Dendritic cell treated with granulocyte-macrophage colony-stimulating factor and Interleukin-4, amounts not matched to agents 40 ng/mL and 50 ng/mL, for 4 days (primary cell): ENCODE data around the gene FADD.

ENCODE experiments used
- H3K27ac Mint-ChIP-seq: one replicate; pipeline ENCODE4 v1.8.0; 2022; ENCODE audit warnings: mild to moderate bottlenecking, mixed read lengths
- H3K27me3 Mint-ChIP-seq: one replicate; pipeline ENCODE4 v1.8.0; 2022; ENCODE audit warnings: mild to moderate bottlenecking, mixed read lengths
- H3K36me3 Mint-ChIP-seq: one replicate; pipeline ENCODE4 v1.8.0; 2022; ENCODE audit warnings: low read depth, mixed read lengths
- H3K4me1 Mint-ChIP-seq: one replicate; pipeline ENCODE4 v1.8.0; 2022; ENCODE audit warnings: low read depth, mixed read lengths
- H3K4me3 Mint-ChIP-seq: one replicate; pipeline ENCODE4 v1.8.0; 2022; ENCODE audit warnings: mild to moderate bottlenecking, moderate library complexity, mixed read lengths
- H3K9me3 Mint-ChIP-seq: one replicate; pipeline ENCODE4 v1.8.0; 2022; ENCODE audit warnings: mixed read lengths
- intact Hi-C: fragments of 100-400 bp; cut with micrococcal nuclease; formaldehyde crosslinking; loops from one replicate; pipeline ENCODE4 v1.15.0; 2022

FADD gene

GRCh38 chr11:70225681-70226177, 22.6 kb downstream of the FADD start:
- no peak overlapping the region for H3K27ac Mint-ChIP-seq
- H3K4me3 Mint-ChIP-seq: no peak overlapping the region
- peaks cover 19% of the 10 kb centered on the region for H3K27me3 Mint-ChIP-seq
- H3K9me3 Mint-ChIP-seq: no peaks in the 10 kb centered on the region
- intact Hi-C loops: no loop called here
- no peaks in the 10 kb centered on the region for H3K4me1 Mint-ChIP-seq
- H3K36me3 Mint-ChIP-seq: no peaks in the 10 kb centered on the region

GRCh38 chr11:70226183-70226582, 23.1 kb downstream of the FADD start:
- Mint-ChIP-seq H3K27ac (no peak overlapping the region), H3K9me3 (no peaks in the 10 kb centered on the region), H3K36me3 (no peaks in the 10 kb centered on the region), H3K4me1 (no peaks in the 10 kb centered on the region), H3K27me3 (peaks cover 19% of the 10 kb centered on the region), H3K4me3 (no peak overlapping the region)
- intact Hi-C loops: no loop called here

- H3K9me3 Mint-ChIP-seq: no peaks in the 10 kb centered on the region
Measured at GRCh38 chr11:70226967-70227366, 23.9 kb downstream of the FADD start.

GRCh38 chr11:70229737-70230136, 26.6 kb downstream of the FADD start:
- Mint-ChIP-seq H3K27me3 (peaks cover 14% of the 10 kb centered on the region), H3K4me1 (no peaks in the 10 kb centered on the region), H3K4me3 (no peak overlapping the region), H3K36me3 (no peaks in the 10 kb centered on the region), H3K27ac (no peak overlapping the region), H3K9me3 (no peaks in the 10 kb centered on the region)
- intact Hi-C loops: no loop called here

More at GRCh38 chr11:70226967-70227366, 23.9 kb downstream of the FADD start:
- Mint-ChIP-seq H3K36me3 (no peaks in the 10 kb centered on the region), H3K27ac (no peak overlapping the region), H3K4me3 (no peak overlapping the region), H3K27me3 (peaks cover 19% of the 10 kb centered on the region), H3K4me1 (no peaks in the 10 kb centered on the region)
- intact Hi-C loops: no loop called here

GRCh38 chr11:70230151-70230839, 27.2 kb downstream of the FADD start:
- Mint-ChIP-seq H3K4me3 (no peak overlapping the region), H3K9me3 (no peaks in the 10 kb centered on the region), H3K27me3 (peaks cover 8% of the 10 kb centered on the region), H3K36me3 (no peaks in the 10 kb centered on the region), H3K4me1 (no peaks in the 10 kb centered on the region), H3K27ac (no peak overlapping the region)
- intact Hi-C loops: no loop called here

- no peak overlapping the region for H3K4me3 Mint-ChIP-seq
- H3K9me3 Mint-ChIP-seq: no peaks in the 10 kb centered on the region
- intact Hi-C loops: no loop called here
- no peaks in the 10 kb centered on the region for H3K36me3 Mint-ChIP-seq
- H3K27ac Mint-ChIP-seq: no peak overlapping the region
- peaks cover 5% of the 10 kb centered on the region for H3K27me3 Mint-ChIP-seq
- H3K4me1 Mint-ChIP-seq: no peaks in the 10 kb centered on the region
Measured at GRCh38 chr11:70230840-70231710, 28.0 kb downstream of the FADD start.

- no peaks in the 10 kb centered on the region for H3K36me3 Mint-ChIP-seq
- H3K4me1 Mint-ChIP-seq: no peaks in the 10 kb centered on the region
- intact Hi-C loops: no loop called here
- no peaks in the 10 kb centered on the region for H3K9me3 Mint-ChIP-seq
- H3K4me3 Mint-ChIP-seq: no peak overlapping the region
- peaks cover 6% of the 10 kb centered on the region for H3K27me3 Mint-ChIP-seq
- no peak overlapping the region for H3K27ac Mint-ChIP-seq
Measured at GRCh38 chr11:70233034-70233433, 29.9 kb downstream of the FADD start.

GRCh38 chr11:70233511-70233934, 30.4 kb downstream of the FADD start:
- no peaks in the 10 kb centered on the region for H3K9me3 Mint-ChIP-seq
- intact Hi-C loops: no loop called here
- H3K4me3 Mint-ChIP-seq: no peak overlapping the region
- no peak overlapping the region for H3K27ac Mint-ChIP-seq
- peaks cover 6% of the 10 kb centered on the region for H3K27me3 Mint-ChIP-seq
- no peaks in the 10 kb centered on the region for H3K36me3 Mint-ChIP-seq
- no peaks in the 10 kb centered on the region for H3K4me1 Mint-ChIP-seq

- Mint-ChIP-seq H3K4me1 (no peaks in the 10 kb centered on the region), H3K9me3 (no peaks in the 10 kb centered on the region), H3K27ac (no peak overlapping the region), H3K36me3 (no peaks in the 10 kb centered on the region), H3K4me3 (no peak overlapping the region), H3K27me3 (peaks cover 7% of the 10 kb centered on the region)
- intact Hi-C loops: no loop called here
Measured at GRCh38 chr11:70233962-70234361, 30.9 kb downstream of the FADD start.

GRCh38 chr11:70240337-70240736, 37.2 kb downstream of the FADD start:
- H3K36me3 Mint-ChIP-seq: no peaks in the 10 kb centered on the region
- no peaks in the 10 kb centered on the region for H3K9me3 Mint-ChIP-seq
- intact Hi-C loops: no loop called here
- no peaks in the 10 kb centered on the region for H3K4me1 Mint-ChIP-seq
- no peak overlapping the region for H3K4me3 Mint-ChIP-seq
- H3K27ac Mint-ChIP-seq: no peak overlapping the region
- H3K27me3 Mint-ChIP-seq: peaks cover 17% of the 10 kb centered on the region

- intact Hi-C loops: no loop called here
- Mint-ChIP-seq H3K27ac (no peak overlapping the region), H3K4me3 (no peak overlapping the region), H3K36me3 (no peaks in the 10 kb centered on the region), H3K4me1 (no peaks in the 10 kb centered on the region), H3K9me3 (peaks cover 1% of the 10 kb centered on the region), H3K27me3 (peaks cover 20% of the 10 kb centered on the region)
Measured at GRCh38 chr11:70241709-70242108, 38.6 kb downstream of the FADD start.

- intact Hi-C loops: no loop called here
- H3K4me1 Mint-ChIP-seq: peaks cover 9% of the 10 kb centered on the region
- peaks cover 23% of the 10 kb centered on the region for H3K27me3 Mint-ChIP-seq
Measured at GRCh38 chr11:70242885-70243284, 39.8 kb downstream of the FADD start.

GRCh38 chr11:70243912-70244652, 41.0 kb downstream of the FADD start:
- Mint-ChIP-seq H3K27ac (no peak overlapping the region), H3K4me3 (no peak overlapping the region), H3K36me3 (no peaks in the 10 kb centered on the region), H3K4me1 (peaks cover 9% of the 10 kb centered on the region), H3K9me3 (peaks cover 8% of the 10 kb centered on the region), H3K27me3 (peaks cover 25% of the 10 kb centered on the region)
- intact Hi-C loops: no loop called here

More at GRCh38 chr11:70242885-70243284, 39.8 kb downstream of the FADD start:
- H3K36me3 Mint-ChIP-seq: no peaks in the 10 kb centered on the region
- no peak overlapping the region for H3K27ac Mint-ChIP-seq
- peaks cover 8% of the 10 kb centered on the region for H3K9me3 Mint-ChIP-seq
- no peak overlapping the region for H3K4me3 Mint-ChIP-seq

- Mint-ChIP-seq H3K27me3 (peaks cover 25% of the 10 kb centered on the region), H3K27ac (no peak overlapping the region), H3K36me3 (no peaks in the 10 kb centered on the region), H3K4me3 (no peak overlapping the region), H3K4me1 (peaks cover 9% of the 10 kb centered on the region), H3K9me3 (peaks cover 8% of the 10 kb centered on the region)
- intact Hi-C loops: no loop called here
Measured at GRCh38 chr11:70244698-70245097, 41.6 kb downstream of the FADD start.
